Stomach smooth muscle (tissue), 2 donors: Measurements from ENCODE around the gene PMEPA1.

ENCODE experiments used
- H3K27ac ChIP-seq: one replicate; pipeline ENCODE4 v1.7.0; 2013; ENCODE audit warnings: mild to moderate bottlenecking, low read length, inconsistent platforms
- H3K27me3 ChIP-seq, 2 donors: one replicate each; pipeline ENCODE4 v1.7.0; 2013; ENCODE audit warnings: low read length in 2 of 2; ENCODE audit not compliant: insufficient read depth in 2 of 2, control insufficient read depth in 1 of 2
- H3K36me3 ChIP-seq, 2 donors: one replicate each; pipeline ENCODE4 v1.7.0; 2013; ENCODE audit warnings: low read length in 2 of 2; ENCODE audit not compliant: control insufficient read depth in 2 of 2, insufficient read depth in 2 of 2
- H3K4me1 ChIP-seq: one replicate; pipeline ENCODE4 v1.7.0; 2013; ENCODE audit warnings: low read length; ENCODE audit not compliant: control insufficient read depth, insufficient read depth
- H3K4me3 ChIP-seq, 2 donors: one replicate each; pipeline ENCODE4 v1.7.0; 2013; ENCODE audit warnings: low read length in 2 of 2
- H3K9ac ChIP-seq, 2 donors: one replicate each; pipeline ENCODE4 v1.7.0; 2013; ENCODE audit warnings: low read length in 2 of 2, mild to moderate bottlenecking in 1 of 2
- H3K9me3 ChIP-seq, 2 donors: one replicate each; pipeline ENCODE4 v1.7.0; 2013; ENCODE audit warnings: low read length in 2 of 2; ENCODE audit not compliant: control insufficient read depth in 2 of 2
- donor health status: healthy.
- donor health status: Pancreatic carcinoma.

Gene PMEPA1

GRCh38 chr20:57620274-57620990 is 89.4 kb downstream of the PMEPA1 start, which contains the start of gene ZBP1:
Gene ZBP1 (minus strand): TSS chr20:57620426. CDS start chr20:57620295, 131 bp downstream.
- Histone ChIP-seq H3K4me1 (no peaks in the 10 kb centered on the region), H3K9ac (no peak within 1 kb of the TSS), H3K27me3 (peaks cover 0 to 11% of the 10 kb centered on the region in 2 donors), H3K36me3 (no peaks in the 10 kb centered on the region), H3K9me3 (peaks cover 5 to 6% of the 10 kb centered on the region in 2 donors), H3K4me3 (no peak within 1 kb of the TSS), H3K27ac (no peak within 1 kb of the TSS)

GRCh38 chr20:57619051-57619831 is 90.6 kb downstream of the PMEPA1 start:
- H3K4me3 ChIP-seq = peak overlapping the region in 1 of 2 donors; percentile 8
- no peak overlapping the region for H3K27ac ChIP-seq
- peaks cover 0 to 3% of the 10 kb centered on the region in 2 donors for H3K9me3 ChIP-seq

GRCh38 chr20:57618764-57619050 is 91.1 kb downstream of the PMEPA1 start:
- H3K9me3 ChIP-seq = peaks cover 0 to under 1% of the 10 kb centered on the region in 2 donors
- no peaks in the 10 kb centered on the region for H3K36me3 ChIP-seq
- peaks cover 0 to 11% of the 10 kb centered on the region in 2 donors for H3K27me3 ChIP-seq
- peak overlapping the region in 1 of 2 donors; percentile 8 for H3K4me3 ChIP-seq
- H3K27ac ChIP-seq = no peak overlapping the region
- no peak overlapping the region for H3K9ac ChIP-seq
- no peaks in the 10 kb centered on the region for H3K4me1 ChIP-seq

More at GRCh38 chr20:57619051-57619831, 90.6 kb downstream of the PMEPA1 start:
- H3K9ac ChIP-seq = no peak overlapping the region
- H3K36me3 ChIP-seq = no peaks in the 10 kb centered on the region
- H3K27me3 ChIP-seq = peaks cover 0 to 11% of the 10 kb centered on the region in 2 donors
- no peaks in the 10 kb centered on the region for H3K4me1 ChIP-seq

- H3K9ac ChIP-seq = no peak overlapping the region
- no peaks in the 10 kb centered on the region for H3K4me1 ChIP-seq
- no peaks in the 10 kb centered on the region for H3K36me3 ChIP-seq
- H3K27ac ChIP-seq = no peak overlapping the region
- no peak overlapping the region for H3K4me3 ChIP-seq
- no peaks in the 10 kb centered on the region for H3K9me3 ChIP-seq
- peaks cover 0 to 11% of the 10 kb centered on the region in 2 donors for H3K27me3 ChIP-seq
Observed at GRCh38 chr20:57618091-57618763, 91.6 kb downstream of the PMEPA1 start.

GRCh38 chr20:57617079-57617795 is 92.6 kb downstream of the PMEPA1 start:
- no peaks in the 10 kb centered on the region for H3K9me3 ChIP-seq
- H3K27ac ChIP-seq = no peak overlapping the region
- no peak overlapping the region for H3K9ac ChIP-seq
- H3K4me1 ChIP-seq = no peaks in the 10 kb centered on the region
- peaks cover 0 to 7% of the 10 kb centered on the region in 2 donors for H3K27me3 ChIP-seq
- H3K4me3 ChIP-seq = no peak overlapping the region
- no peaks in the 10 kb centered on the region for H3K36me3 ChIP-seq

GRCh38 chr20:57616143-57616951 is 93.5 kb downstream of the PMEPA1 start:
- H3K4me1 ChIP-seq = no peaks in the 10 kb centered on the region
- H3K27me3 ChIP-seq = peaks cover 0 to 3% of the 10 kb centered on the region in 2 donors

GRCh38 chr20:57615445-57615811 is 94.4 kb downstream of the PMEPA1 start:
- no peak overlapping the region for H3K27ac ChIP-seq
- no peaks in the 10 kb centered on the region for H3K36me3 ChIP-seq
- no peaks in the 10 kb centered on the region for H3K27me3 ChIP-seq
- H3K4me1 ChIP-seq = no peaks in the 10 kb centered on the region
- H3K4me3 ChIP-seq = no peak overlapping the region
- H3K9ac ChIP-seq = no peak overlapping the region
- H3K9me3 ChIP-seq = no peaks in the 10 kb centered on the region

More at GRCh38 chr20:57616143-57616951, 93.5 kb downstream of the PMEPA1 start:
- no peaks in the 10 kb centered on the region for H3K9me3 ChIP-seq
- H3K36me3 ChIP-seq = no peaks in the 10 kb centered on the region
- H3K4me3 ChIP-seq = no peak overlapping the region
- no peak overlapping the region for H3K27ac ChIP-seq
- H3K9ac ChIP-seq = no peak overlapping the region

GRCh38 chr20:57614490-57615444 is 95.0 kb downstream of the PMEPA1 start:
- no peaks in the 10 kb centered on the region for H3K9me3 ChIP-seq
- H3K36me3 ChIP-seq = no peaks in the 10 kb centered on the region
- H3K27ac ChIP-seq = no peak overlapping the region
- no peak overlapping the region for H3K4me3 ChIP-seq
- no peaks in the 10 kb centered on the region for H3K4me1 ChIP-seq
- no peak overlapping the region for H3K9ac ChIP-seq
- H3K27me3 ChIP-seq = peaks cover 0 to 2% of the 10 kb centered on the region in 2 donors

GRCh38 chr20:57613481-57613921 is 96.3 kb downstream of the PMEPA1 start:
- Histone ChIP-seq H3K9ac (no peak overlapping the region), H3K9me3 (no peaks in the 10 kb centered on the region), H3K4me1 (no peaks in the 10 kb centered on the region), H3K4me3 (no peak overlapping the region), H3K36me3 (no peaks in the 10 kb centered on the region), H3K27ac (no peak overlapping the region), H3K27me3 (peaks cover 2 to 8% of the 10 kb centered on the region in 2 donors)
